Upper lobe of right lung (tissue), 1 donor: Measurements from ENCODE around the gene HSPB9. TPM values are rescaled to one million over a fixed set of nuclear protein-coding genes. Genes with fewer than 3 reads are reported as not detected.

Experiments used
- ATAC-seq: fragments of 200-7000 bp; cut with Tn5 transposase; one replicate; pipeline ENCODE4 v1.9.1; 2020; ENCODE audit warnings: mild to moderate bottlenecking, moderate library complexity
- DNase-seq: peaks from one replicate; pipeline ENCODE4 v3.0.0-alpha.2; 2020
- H3K27ac ChIP-seq: fragments of 200-600 bp; one replicate; pipeline ENCODE4 v1.8.0; 2022
- H3K27me3 ChIP-seq: fragments of 200-600 bp; one replicate; pipeline ENCODE4 v1.8.0; 2022; ENCODE audit warnings: mild to moderate bottlenecking
- H3K36me3 ChIP-seq: fragments of 200-600 bp; one replicate; pipeline ENCODE4 v1.8.0; 2022
- H3K4me1 ChIP-seq: fragments of 200-600 bp; one replicate; pipeline ENCODE4 v1.8.0; 2022
- H3K4me3 ChIP-seq: fragments of 200-600 bp; one replicate; pipeline ENCODE4 v1.8.0; 2022; ENCODE audit warnings: mild to moderate bottlenecking
- H3K9me3 ChIP-seq: fragments of 200-600 bp; one replicate; pipeline ENCODE4 v1.8.0; 2022
- CTCF ChIP-seq: fragments of 200-600 bp; IDR thresholded peaks from one replicate; pipeline ENCODE4 v1.8.0; 2022; ENCODE audit warnings: antibody characterized with exemption
- intact Hi-C: fragments of 100-400 bp; cut with DNase I; formaldehyde crosslinking; loops from one replicate; pipeline ENCODE4 v1.11.0; 2022
- total RNA-seq: library from RNA; stranded (reverse); fragmentation: NEBNext Ultra II Directional; extraction: Animal tissue kit (Norgen Biotek cat#: 25700); gene quantifications from one replicate; pipeline ENCODE4 v1.2.1, GENCODE V29; 2021
- donor health status: DM: no; HTN: yes; CAD: no; lungs with severe emphysema.

HSPB9 gene
- total RNA-seq, 1 donor from 2014 or later: not detected

GRCh38 chr17:42159796-42160530, 37.4 kb downstream of the HSPB9 start:
- DNase-seq (no peak), ATAC-seq (no peak)
- intact Hi-C loops: no loop called here
- no peaks in the 10 kb centered on the region for H3K36me3 ChIP-seq
- no peak overlapping the region for H3K27ac ChIP-seq
- peaks cover 4% of the 10 kb centered on the region for H3K4me1 ChIP-seq
- TF ChIP-seq CTCF: no peak
- H3K9me3 ChIP-seq: no peaks in the 10 kb centered on the region
- H3K4me3 ChIP-seq: no peak overlapping the region
- H3K27me3 ChIP-seq: no peaks in the 10 kb centered on the region

- Histone ChIP-seq H3K27ac (no peak overlapping the region), H3K4me3 (no peak overlapping the region), H3K4me1 (peaks cover 2% of the 10 kb centered on the region), H3K36me3 (no peaks in the 10 kb centered on the region), H3K9me3 (no peaks in the 10 kb centered on the region), H3K27me3 (no peaks in the 10 kb centered on the region)
- no peak for ATAC-seq
- TF ChIP-seq CTCF: no peak
- DNase-seq: no peak
- intact Hi-C loops: no loop called here
Measured at GRCh38 chr17:42160531-42160910, 37.9 kb downstream of the HSPB9 start.

- intact Hi-C loops: no loop called here
- H3K27me3 ChIP-seq: no peaks in the 10 kb centered on the region
- ATAC-seq (peak; percentile 33), DNase-seq (no peak)
- H3K27ac ChIP-seq: no peak overlapping the region
- H3K4me1 ChIP-seq: no peaks in the 10 kb centered on the region
- H3K9me3 ChIP-seq: no peaks in the 10 kb centered on the region
- peak; percentile 41 for TF ChIP-seq CTCF
- no peaks in the 10 kb centered on the region for H3K36me3 ChIP-seq
- H3K4me3 ChIP-seq: no peak overlapping the region
Measured at GRCh38 chr17:42163113-42163512, 40.5 kb downstream of the HSPB9 start.

GRCh38 chr17:42163696-42164407, 41.2 kb downstream of the HSPB9 start:
- Histone ChIP-seq H3K4me3 (no peak overlapping the region), H3K9me3 (no peaks in the 10 kb centered on the region), H3K27ac (no peak overlapping the region), H3K36me3 (no peaks in the 10 kb centered on the region), H3K4me1 (no peaks in the 10 kb centered on the region), H3K27me3 (no peaks in the 10 kb centered on the region)
- TF ChIP-seq CTCF: no peak
- DNase-seq (no peak), ATAC-seq (no peak)
- intact Hi-C loops: no loop called here

GRCh38 chr17:42165751-42166150, 43.1 kb downstream of the HSPB9 start:
- no peaks in the 10 kb centered on the region for H3K9me3 ChIP-seq
- intact Hi-C loops: no loop called here
- no peaks in the 10 kb centered on the region for H3K27me3 ChIP-seq
- no peaks in the 10 kb centered on the region for H3K4me1 ChIP-seq
- TF ChIP-seq CTCF: no peak
- H3K27ac ChIP-seq: no peak overlapping the region
- no peak overlapping the region for H3K4me3 ChIP-seq
- DNase-seq (no peak), ATAC-seq (no peak)
- H3K36me3 ChIP-seq: no peaks in the 10 kb centered on the region
